GM12875 (cell line): ENCODE results near the gene C3orf52.

Experiments
- H3K4me3 ChIP-seq: one replicate; pipeline ENCODE4 v1.5.1; 2011; ENCODE audit warnings: low read depth, low read length, control low read depth
- CTCF ChIP-seq: IDR thresholded peaks from 2 replicates; pipeline ENCODE4 v1.5.1; 2011; ENCODE audit warnings: low read depth, mild to moderate bottlenecking, control low read depth, inconsistent platforms, low read length, moderate library complexity, borderline replicate concordance; ENCODE audit not compliant: insufficient read depth

The C3orf52 gene

GRCh38 chr3:112136959-112137693 is 50.9 kb downstream of the C3orf52 start:
- no peak overlapping the region for H3K4me3 ChIP-seq
- TF ChIP-seq CTCF: peak; percentile 61; the same call in 1 of the 2 replicates

DNA sequence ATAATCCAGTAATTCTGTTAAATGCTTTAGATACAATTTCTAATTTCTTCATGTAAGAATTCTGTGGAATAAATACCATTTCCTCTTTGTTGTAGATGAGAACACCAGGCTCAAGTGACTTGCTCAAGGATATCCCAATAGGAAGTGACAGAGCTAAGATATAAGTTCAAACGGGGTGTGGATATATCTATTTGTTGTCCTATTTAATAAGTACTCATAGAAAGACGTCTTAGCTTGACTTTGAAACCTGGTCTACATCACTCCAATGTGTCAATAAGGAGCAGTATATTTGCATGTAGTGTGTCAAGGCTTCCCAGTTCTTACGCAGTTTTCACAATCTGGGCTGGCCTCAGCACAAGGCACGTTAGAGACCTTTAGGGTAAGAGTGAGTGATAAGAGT is 51.6 kb downstream of the C3orf52 start:
- no peak for TF ChIP-seq CTCF
- H3K4me3 ChIP-seq: no peak overlapping the region

DNA sequence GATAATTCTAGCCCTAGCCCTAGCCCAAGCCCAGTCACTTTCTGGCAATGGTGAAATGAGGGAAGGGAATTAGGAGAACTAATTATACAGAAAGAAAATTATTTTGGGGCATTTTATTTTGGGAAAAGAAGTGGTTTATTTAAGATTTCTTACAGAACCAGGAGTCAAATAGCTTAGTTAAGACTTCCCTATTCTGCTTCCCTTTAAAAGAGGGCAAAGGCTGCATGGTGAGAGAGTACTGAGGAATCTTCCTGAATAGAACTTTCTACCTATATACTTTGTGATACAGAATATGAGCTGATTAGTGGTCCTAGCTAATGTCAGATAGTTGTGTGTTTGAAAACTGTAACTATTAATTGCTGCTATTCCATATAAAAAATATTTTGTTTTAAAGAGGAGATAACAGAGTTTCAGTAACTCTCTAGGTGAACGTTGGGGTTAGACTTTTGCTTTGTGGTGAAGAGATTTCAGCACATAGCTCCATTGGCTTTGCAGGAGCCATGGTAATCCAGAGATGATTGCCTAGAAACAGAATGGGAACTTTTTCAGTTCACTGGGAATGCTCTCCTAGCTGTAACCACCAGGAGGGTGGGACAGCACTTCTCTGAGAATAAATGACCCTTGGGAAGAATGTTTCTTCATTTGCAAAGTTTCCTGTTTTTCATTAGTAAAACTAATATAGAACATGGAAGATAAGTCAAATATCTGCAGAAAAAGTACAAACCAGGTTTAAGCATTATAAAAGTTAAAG is 52.2 kb downstream of the C3orf52 start:
- TF ChIP-seq CTCF: no peak
- H3K4me3 ChIP-seq: no peak overlapping the region

- TF ChIP-seq CTCF: no peak
- H3K4me3 ChIP-seq: no peak overlapping the region
Observed at GRCh38 chr3:112140584-112140983, 54.4 kb downstream of the C3orf52 start.

- TF ChIP-seq CTCF: no peak
- no peak overlapping the region for H3K4me3 ChIP-seq
Observed at GRCh38 chr3:112141293-112141692, 55.1 kb downstream of the C3orf52 start.

- no peak for TF ChIP-seq CTCF
- H3K4me3 ChIP-seq: no peak overlapping the region
Observed at GRCh38 chr3:112143251-112143650, 57.1 kb downstream of the C3orf52 start.

DNA sequence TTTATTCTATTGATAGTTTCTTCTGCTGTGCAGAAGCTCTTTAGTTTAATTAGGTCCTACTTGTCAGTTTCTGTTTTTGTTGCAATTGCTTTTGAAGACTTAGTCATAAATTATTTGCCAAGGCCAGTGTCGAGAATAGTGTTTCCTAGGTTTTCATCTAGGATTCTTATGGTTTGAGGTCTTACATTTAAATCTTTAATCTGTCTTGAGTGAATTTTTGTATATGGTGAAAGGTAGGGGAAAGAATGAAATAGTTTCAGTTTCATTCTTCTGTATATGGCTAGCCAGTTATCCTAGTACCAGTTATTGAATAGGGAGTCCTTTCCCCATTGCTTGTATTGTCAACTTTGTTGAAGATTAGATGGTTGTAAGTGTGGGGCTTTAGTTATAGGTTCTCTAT is 57.5 kb downstream of the C3orf52 start:
- no peak overlapping the region for H3K4me3 ChIP-seq
- TF ChIP-seq CTCF: no peak
